Mammary epithelial cell (primary cell): ENCODE measurements around the gene GDF10.

Source experiments
- EZH2 ChIP-seq: IDR thresholded peaks from 2 replicates; pipeline ENCODE4 v1.6.1; 2012; ENCODE audit warnings: low read length, inconsistent platforms, borderline replicate concordance
- TF ChIP-seq, protein P1 (sequence below), 2 donors: IDR thresholded peaks in 1 of 2; conservative IDR thresholded peaks in 1 of 2; 2 replicates each; pipeline ENCODE4 v1.5.1; 2011 to 2012; ENCODE audit warnings: inconsistent platforms in 2 of 2, low read length in 2 of 2, mild to moderate bottlenecking in 2 of 2, control low read depth in 1 of 2, low read depth in 1 of 2; ENCODE audit not compliant: insufficient read depth in 1 of 2; ENCODE audit errors: extremely low read depth in 1 of 2

DNA sequence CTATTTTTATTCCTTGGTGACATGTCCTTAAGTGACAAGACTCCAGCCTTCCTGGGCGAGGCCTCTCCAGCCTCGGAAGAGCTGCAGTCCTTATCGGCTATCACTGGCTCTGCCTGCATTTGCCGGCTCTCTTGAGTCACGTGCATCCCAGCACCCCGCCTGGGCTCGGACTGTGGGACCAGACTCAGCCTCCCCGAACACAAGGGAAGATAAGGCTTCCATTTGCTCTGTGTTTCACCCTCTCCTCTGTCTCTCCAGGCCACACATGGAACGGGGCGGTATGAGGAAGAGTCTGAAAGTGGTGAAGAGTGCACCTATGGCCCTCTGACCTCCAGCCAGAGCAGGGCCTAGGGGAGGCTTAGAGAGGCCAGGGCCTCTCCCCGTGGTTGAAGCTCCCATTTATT is 26.9 kb downstream of the GDF10 start:
- TF ChIP-seq, protein P1, sequence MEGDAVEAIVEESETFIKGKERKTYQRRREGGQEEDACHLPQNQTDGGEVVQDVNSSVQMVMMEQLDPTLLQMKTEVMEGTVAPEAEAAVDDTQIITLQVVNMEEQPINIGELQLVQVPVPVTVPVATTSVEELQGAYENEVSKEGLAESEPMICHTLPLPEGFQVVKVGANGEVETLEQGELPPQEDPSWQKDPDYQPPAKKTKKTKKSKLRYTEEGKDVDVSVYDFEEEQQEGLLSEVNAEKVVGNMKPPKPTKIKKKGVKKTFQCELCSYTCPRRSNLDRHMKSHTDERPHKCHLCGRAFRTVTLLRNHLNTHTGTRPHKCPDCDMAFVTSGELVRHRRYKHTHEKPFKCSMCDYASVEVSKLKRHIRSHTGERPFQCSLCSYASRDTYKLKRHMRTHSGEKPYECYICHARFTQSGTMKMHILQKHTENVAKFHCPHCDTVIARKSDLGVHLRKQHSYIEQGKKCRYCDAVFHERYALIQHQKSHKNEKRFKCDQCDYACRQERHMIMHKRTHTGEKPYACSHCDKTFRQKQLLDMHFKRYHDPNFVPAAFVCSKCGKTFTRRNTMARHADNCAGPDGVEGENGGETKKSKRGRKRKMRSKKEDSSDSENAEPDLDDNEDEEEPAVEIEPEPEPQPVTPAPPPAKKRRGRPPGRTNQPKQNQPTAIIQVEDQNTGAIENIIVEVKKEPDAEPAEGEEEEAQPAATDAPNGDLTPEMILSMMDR (conservative IDR thresholded peaks at IDR 0.05 in 1 of 2, IDR thresholded peaks at IDR 0.05 in 1 of 2; ENCODE audit: extremely low read depth in 1 of 2, insufficient read depth in 1 of 2, low read depth in 1 of 2, low read length in 2 of 2) = no peak
- no peak for TF ChIP-seq EZH2
